ENCODE measurements around the gene VCAN.

VCAN gene

DNA sequence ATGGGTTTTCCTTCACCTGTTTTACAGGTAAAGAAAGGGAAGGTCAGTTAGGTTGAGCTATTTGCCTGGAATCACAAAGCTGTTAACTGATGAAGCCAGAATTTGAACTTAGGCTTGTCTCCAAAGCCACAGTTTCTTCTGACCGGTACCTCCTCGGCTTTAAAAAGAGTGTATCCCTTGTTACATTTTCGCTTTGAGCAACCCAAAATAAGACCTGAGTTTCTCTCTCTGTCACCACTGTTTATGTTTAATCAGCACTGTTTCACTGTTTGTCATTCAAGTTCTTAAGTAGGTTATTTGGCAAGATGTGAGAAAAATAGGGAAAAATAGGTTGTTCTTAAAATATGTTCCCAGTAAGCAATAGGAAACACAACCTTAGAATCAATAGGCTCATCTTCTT, 84.6 kb downstream of the VCAN start:
- no peak for DNase-seq
- Histone ChIP-seq H3K4me1 (peaks cover 0 to 17% (median 7%) of the 10 kb centered on the region in 4 donors), H3K27ac (peak overlapping the region in 1 of 2 donors; percentile 9), H3K27me3 (no peaks in the 10 kb centered on the region), H3K36me3 (no peaks in the 10 kb centered on the region), H3K4me3 (no peak overlapping the region), H3K9me3 (no peaks in the 10 kb centered on the region)
- intact Hi-C loops (cut with DNase I; ENCODE audit: low total_unique reads): no loop called here
- TF ChIP-seq, protein P1, sequence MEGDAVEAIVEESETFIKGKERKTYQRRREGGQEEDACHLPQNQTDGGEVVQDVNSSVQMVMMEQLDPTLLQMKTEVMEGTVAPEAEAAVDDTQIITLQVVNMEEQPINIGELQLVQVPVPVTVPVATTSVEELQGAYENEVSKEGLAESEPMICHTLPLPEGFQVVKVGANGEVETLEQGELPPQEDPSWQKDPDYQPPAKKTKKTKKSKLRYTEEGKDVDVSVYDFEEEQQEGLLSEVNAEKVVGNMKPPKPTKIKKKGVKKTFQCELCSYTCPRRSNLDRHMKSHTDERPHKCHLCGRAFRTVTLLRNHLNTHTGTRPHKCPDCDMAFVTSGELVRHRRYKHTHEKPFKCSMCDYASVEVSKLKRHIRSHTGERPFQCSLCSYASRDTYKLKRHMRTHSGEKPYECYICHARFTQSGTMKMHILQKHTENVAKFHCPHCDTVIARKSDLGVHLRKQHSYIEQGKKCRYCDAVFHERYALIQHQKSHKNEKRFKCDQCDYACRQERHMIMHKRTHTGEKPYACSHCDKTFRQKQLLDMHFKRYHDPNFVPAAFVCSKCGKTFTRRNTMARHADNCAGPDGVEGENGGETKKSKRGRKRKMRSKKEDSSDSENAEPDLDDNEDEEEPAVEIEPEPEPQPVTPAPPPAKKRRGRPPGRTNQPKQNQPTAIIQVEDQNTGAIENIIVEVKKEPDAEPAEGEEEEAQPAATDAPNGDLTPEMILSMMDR (IDR thresholded peaks at IDR 0.05): no peak

DNA sequence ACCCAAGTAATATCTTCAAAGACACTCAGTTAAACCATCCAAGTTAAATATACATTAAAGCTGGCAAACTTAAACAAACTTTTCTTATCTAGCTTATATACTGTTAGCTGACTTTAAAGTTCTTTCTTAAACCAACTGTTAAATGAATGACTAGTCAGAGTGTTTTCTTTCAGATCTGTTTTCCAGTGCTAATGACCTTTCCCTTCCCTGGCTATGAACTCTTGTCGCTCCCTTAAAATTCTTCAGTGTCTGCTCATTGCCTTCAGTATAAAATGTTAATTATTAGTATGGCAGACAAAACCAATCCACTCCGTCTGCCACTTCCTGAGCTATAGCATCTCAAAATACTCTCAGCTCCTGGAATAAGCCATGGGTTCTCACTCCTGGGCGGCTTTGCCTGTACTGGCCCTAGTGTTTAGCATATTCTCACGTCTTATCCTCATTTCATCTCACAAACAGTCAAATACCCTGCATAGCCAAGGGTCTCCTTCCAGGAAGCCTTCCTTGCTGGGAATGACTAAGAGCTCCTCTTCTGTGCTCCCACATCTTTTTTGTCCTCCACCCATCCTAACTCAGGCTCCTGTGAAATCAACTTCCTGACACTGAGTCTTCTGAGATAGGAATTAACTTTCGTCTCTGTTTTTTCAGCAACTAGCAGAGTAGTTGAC, 87.7 kb downstream of the VCAN start:
- intact Hi-C loops (cut with DNase I; ENCODE audit: low total_unique reads): no loop called here
- Histone ChIP-seq H3K4me1 (peaks cover 0 to 27% (median 10%) of the 10 kb centered on the region in 4 donors), H3K9me3 (no peaks in the 10 kb centered on the region), H3K36me3 (no peaks in the 10 kb centered on the region), H3K4me3 (no peak overlapping the region), H3K27ac (peak overlapping the region; percentile 48 to 51), H3K27me3 (no peaks in the 10 kb centered on the region)
- TF ChIP-seq, protein P1 (IDR thresholded peaks at IDR 0.05): no peak
- DNase-seq: no peak

GRCh38 chr5:83562071-83562606, 90.6 kb downstream of the VCAN start:
- no peak for DNase-seq
- no peaks in the 10 kb centered on the region for H3K36me3 ChIP-seq
- H3K4me1 ChIP-seq: peaks cover 0 to 34% (median 11%) of the 10 kb centered on the region in 4 donors
- intact Hi-C loops (cut with DNase I; ENCODE audit: low total_unique reads): loop anchor here (10.0 kb wide), 1 partner anchor 1207 kb away; no protein-coding TSS in a partner anchor
- peak overlapping the region; percentile 12 to 51 for H3K27ac ChIP-seq
- H3K27me3 ChIP-seq: no peaks in the 10 kb centered on the region
- H3K9me3 ChIP-seq: no peaks in the 10 kb centered on the region
- TF ChIP-seq, protein P1 (IDR thresholded peaks at IDR 0.05): no peak
- no peak overlapping the region for H3K4me3 ChIP-seq

DNA sequence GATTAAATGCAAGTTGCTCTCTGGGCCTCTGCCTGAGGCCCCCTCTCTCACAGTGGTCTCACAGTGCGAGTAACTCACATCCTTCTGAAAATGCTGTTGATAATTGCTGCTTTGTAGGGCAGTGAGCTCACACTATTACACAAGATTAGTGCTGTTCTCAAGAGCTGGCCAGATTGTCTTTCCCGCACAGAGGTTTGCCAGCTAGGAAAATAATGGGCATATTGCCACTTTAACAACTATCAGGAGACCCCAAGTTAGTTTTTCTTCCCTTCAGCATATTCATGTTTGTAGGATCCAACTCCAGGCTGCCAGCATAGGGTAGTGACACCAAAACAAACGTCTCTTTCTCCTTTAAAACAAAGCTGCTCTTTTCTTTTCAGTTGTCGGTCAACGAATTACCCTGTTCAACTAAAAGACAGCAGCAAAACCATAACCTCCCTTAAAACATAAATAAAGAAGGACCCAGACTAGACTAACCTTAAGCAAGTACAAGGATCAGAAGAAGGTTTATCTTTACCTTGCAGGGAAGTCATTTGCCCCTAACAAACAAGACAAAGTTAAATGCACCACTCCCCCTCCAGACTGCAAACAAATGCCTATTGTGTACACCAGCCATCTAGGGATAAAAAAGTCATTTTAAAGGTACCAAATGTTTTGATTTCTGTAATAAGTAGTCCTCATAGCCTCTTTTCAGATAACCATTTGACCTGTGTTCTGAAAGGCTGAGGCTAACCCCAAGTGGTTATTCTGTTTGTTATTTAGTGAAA, 91.4 kb downstream of the VCAN start:
- Histone ChIP-seq H3K4me3 (no peak overlapping the region), H3K4me1 (peaks cover 0 to 43% (median 15%) of the 10 kb centered on the region in 4 donors), H3K27me3 (no peaks in the 10 kb centered on the region), H3K36me3 (no peaks in the 10 kb centered on the region), H3K27ac (peak overlapping the region; percentile 38 to 51), H3K9me3 (no peaks in the 10 kb centered on the region)
- intact Hi-C loops (cut with DNase I; ENCODE audit: low total_unique reads): loop anchor here (10.0 kb wide), 1 partner anchor 1208 kb away; no protein-coding TSS in a partner anchor
- TF ChIP-seq, protein P1 (IDR thresholded peaks at IDR 0.05): no peak
- DNase-seq: no peak

GRCh38 chr5:83563631-83564030, 92.1 kb downstream of the VCAN start:
- H3K27ac ChIP-seq: peak overlapping the region; percentile 38 to 51
- no peak overlapping the region for H3K4me3 ChIP-seq
- no peak for DNase-seq
- H3K36me3 ChIP-seq: no peaks in the 10 kb centered on the region
- H3K9me3 ChIP-seq: no peaks in the 10 kb centered on the region
- no peaks in the 10 kb centered on the region for H3K27me3 ChIP-seq
- H3K4me1 ChIP-seq: peaks cover 0 to 46% (median 17%) of the 10 kb centered on the region in 4 donors
- intact Hi-C loops (cut with DNase I; ENCODE audit: low total_unique reads): loop anchor here (10.0 kb wide), 1 partner anchor 1209 kb away; no protein-coding TSS in a partner anchor
- TF ChIP-seq, protein P1 (IDR thresholded peaks at IDR 0.05): no peak
